Vagina (tissue), 2 donors: ENCODE results near the gene COL2A1. TPM values are rescaled to one million over a fixed set of nuclear protein-coding genes. Genes with fewer than 3 reads are reported as not detected.

Experiments
- DNase-seq, 2 donors: peaks; one replicate each; pipeline ENCODE4 v3.0.0-alpha.2; 2017; ENCODE audit errors: extremely low spot score in 2 of 2
- H3K27ac ChIP-seq: fragments of 200-600 bp; sonication (generic); one replicate; pipeline ENCODE4 v1.5.1; 2019
- H3K27me3 ChIP-seq: fragments of 200-600 bp; sonication (generic); one replicate; pipeline ENCODE4 v1.5.1; 2019
- H3K36me3 ChIP-seq, 2 donors: fragments of 200-600 bp; sonication (generic); one replicate each; pipeline ENCODE4 v1.5.1; 2017 to 2019
- H3K4me1 ChIP-seq: fragments of 200-600 bp; sonication (generic); one replicate; pipeline ENCODE4 v1.5.1; 2019
- H3K4me3 ChIP-seq, 2 donors: fragments of 200-600 bp; sonication (generic); 1 replicate in 1 of 2; 2 replicates in 1 of 2; pipeline ENCODE4 v1.5.1; 2016 to 2019
- H3K9me3 ChIP-seq: fragments of 200-600 bp; sonication (generic); one replicate; pipeline ENCODE4 v1.5.1; 2019
- CTCF ChIP-seq, 3 experiments: fragments of 450-650 bp in 2 of 3; fragments of 200-600 bp in 1 of 3; sonication (generic) in 1 of 3; IDR thresholded peaks; one replicate each; pipeline ENCODE4 v1.5.1; 2017 to 2019; ENCODE audit warnings: antibody characterized with exemption in 3 of 3, mild to moderate bottlenecking in 2 of 3, moderate library complexity in 2 of 3
- POLR2A ChIP-seq, 2 donors: fragments of 450-650 bp; IDR thresholded peaks; one replicate each; pipeline ENCODE4 v1.6.1; 2017; ENCODE audit warnings: antibody characterized with exemption in 2 of 2, mild to moderate bottlenecking in 2 of 2, moderate library complexity in 2 of 2
- POLR2AphosphoS5 ChIP-seq, 2 donors: sonication (generic); formaldehyde crosslinking; IDR thresholded peaks; one replicate each; pipeline ENCODE4 v1.9.0; 2017; ENCODE audit warnings: antibody characterized with exemption in 2 of 2, mild to moderate bottlenecking in 2 of 2, low read depth in 1 of 2; ENCODE audit not compliant: insufficient read depth in 1 of 2
- intact Hi-C: fragments of 100-400 bp; cut with DNase I; formaldehyde crosslinking; loops from one replicate; pipeline ENCODE4 v1.15.1; 2023
- total RNA-seq: library from RNA; depleted of rRNA; stranded (reverse); fragments of >200 nt; gene quantifications from one replicate; pipeline ENCODE4 v1.2.3, GENCODE V29; 2016

COL2A1 gene
- total RNA-seq, 1 donor from 2014 or later = not detected

GRCh38 chr12:47997321-47997720 is 7.0 kb downstream of the COL2A1 start:
- intact Hi-C loops = no loop called here
- no peak for TF ChIP-seq CTCF (IDR thresholded peaks at IDR 0.05)
- no peak for TF ChIP-seq POLR2A (IDR thresholded peaks at IDR 0.05)
- no peak for TF ChIP-seq POLR2AphosphoS5 (IDR thresholded peaks at IDR 0.05; ENCODE audit: insufficient read depth in 1 of 2, low read depth in 1 of 2)
- Histone ChIP-seq H3K27ac (no peak overlapping the region), H3K9me3 (no peaks in the 10 kb centered on the region), H3K36me3 (no peaks in the 10 kb centered on the region), H3K27me3 (no peaks in the 10 kb centered on the region), H3K4me3 (no peak overlapping the region), H3K4me1 (peaks cover 23% of the 10 kb centered on the region)
- no peak for DNase-seq

- Histone ChIP-seq H3K4me3 (no peak overlapping the region), H3K36me3 (no peaks in the 10 kb centered on the region), H3K9me3 (no peaks in the 10 kb centered on the region), H3K4me1 (peaks cover 14% of the 10 kb centered on the region), H3K27me3 (no peaks in the 10 kb centered on the region), H3K27ac (no peak overlapping the region)
- TF ChIP-seq CTCF (IDR thresholded peaks at IDR 0.05) = no peak
- no peak for TF ChIP-seq POLR2A (IDR thresholded peaks at IDR 0.05)
- TF ChIP-seq POLR2AphosphoS5 (IDR thresholded peaks at IDR 0.05; ENCODE audit: insufficient read depth in 1 of 2, low read depth in 1 of 2) = no peak
- intact Hi-C loops = no loop called here
- no peak for DNase-seq
These were observed 8.3 kb downstream of the COL2A1 start for GRCh38 chr12:47995981-47996401.

- Histone ChIP-seq H3K27me3 (no peaks in the 10 kb centered on the region), H3K4me3 (no peak overlapping the region), H3K9me3 (no peaks in the 10 kb centered on the region), H3K4me1 (peaks cover 5% of the 10 kb centered on the region), H3K27ac (no peak overlapping the region), H3K36me3 (no peaks in the 10 kb centered on the region)
- no peak for DNase-seq
- TF ChIP-seq POLR2AphosphoS5 (IDR thresholded peaks at IDR 0.05; ENCODE audit: insufficient read depth in 1 of 2, low read depth in 1 of 2) = no peak
- no peak for TF ChIP-seq CTCF (IDR thresholded peaks at IDR 0.05)
- no peak for TF ChIP-seq POLR2A (IDR thresholded peaks at IDR 0.05)
- intact Hi-C loops = no loop called here
These were observed 10.8 kb downstream of the COL2A1 start for GRCh38 chr12:47993491-47993890.

GRCh38 chr12:47992776-47993175 is 11.5 kb downstream of the COL2A1 start:
- no peak for TF ChIP-seq POLR2A (IDR thresholded peaks at IDR 0.05)
- TF ChIP-seq POLR2AphosphoS5 (IDR thresholded peaks at IDR 0.05; ENCODE audit: insufficient read depth in 1 of 2, low read depth in 1 of 2) = no peak
- no peak for TF ChIP-seq CTCF (IDR thresholded peaks at IDR 0.05)
- intact Hi-C loops = no loop called here
- Histone ChIP-seq H3K9me3 (no peaks in the 10 kb centered on the region), H3K36me3 (no peaks in the 10 kb centered on the region), H3K27me3 (no peaks in the 10 kb centered on the region), H3K27ac (no peak overlapping the region), H3K4me1 (peaks cover 5% of the 10 kb centered on the region), H3K4me3 (no peak overlapping the region)
- no peak for DNase-seq

GRCh38 chr12:47991106-47992061 is 12.9 kb downstream of the COL2A1 start:
- H3K27ac ChIP-seq = no peak overlapping the region
- H3K9me3 ChIP-seq = no peaks in the 10 kb centered on the region
- no peak overlapping the region for H3K4me3 ChIP-seq
- H3K4me1 ChIP-seq = peaks cover 5% of the 10 kb centered on the region
- intact Hi-C loops = no loop called here
- H3K27me3 ChIP-seq = no peaks in the 10 kb centered on the region
- H3K36me3 ChIP-seq = no peaks in the 10 kb centered on the region
- no peak for TF ChIP-seq CTCF (IDR thresholded peaks at IDR 0.05)
- TF ChIP-seq POLR2A (IDR thresholded peaks at IDR 0.05) = no peak
- TF ChIP-seq POLR2AphosphoS5 (IDR thresholded peaks at IDR 0.05; ENCODE audit: insufficient read depth in 1 of 2, low read depth in 1 of 2) = no peak
- no peak for DNase-seq
